Muscle of arm (tissue), 14 donors: ENCODE measurements around the gene ATP5MK. TPM values are rescaled to one million over a fixed set of nuclear protein-coding genes. Genes with fewer than 3 reads are reported as not detected.
A peak's percentile ranks its signal among the peaks of the same experiment; 100 is the strongest.
"Not testable (repeated sequence)": the region's sequence is repeated elsewhere in the genome, so short reads cannot be mapped to it uniquely, and the experiment has no call there.

Source experiments
- DNase-seq: peaks from one replicate; pipeline ENCODE4 v3.0.0-alpha.2; 2013
- long read RNA-seq, 11 donors: transcript quantifications; one replicate each; lab custom pipeline, GENCODE V29; 2026
- polyA plus RNA-seq, 12 donors: library from polyadenylated mRNA; unstranded; fragments of 120-200 nt; gene quantifications; one replicate each; pipeline ENCODE4 v1.2.1, GENCODE V29; 2013; ENCODE audit not compliant: insufficient read length in 12 of 12

ATP5MK gene
- 100 to 1,000 TPM in 11 of 12 donors, not detected in 1; 168 to 300 (median 270) TPM for polyA plus RNA-seq
- long read RNA-seq, donor 1, transcript ATP5MD-201 (4 exons, 364 nt): major isoform, 280 of 316 reads
- long read RNA-seq, donor 1, transcript ATP5MD-204 (5 exons, 626 nt): minor isoform, 9 of 316 reads
- long read RNA-seq, donor 1, partial matches to known transcripts: 27 of 316 reads
- long read RNA-seq, donor 1, other reads (novel, unspliced or antisense): 0 of 316 reads
- long read RNA-seq, donor 2, transcript ATP5MD-204 (5 exons, 626 nt): minor isoform, 5 of 385 reads
- long read RNA-seq, donor 2, transcript ATP5MD-202 (5 exons, 560 nt): minor isoform, 6 of 385 reads
- long read RNA-seq, donor 2, transcript ATP5MD-201 (4 exons, 364 nt): major isoform, 325 of 385 reads
- long read RNA-seq, donor 2, partial matches to known transcripts: 31 of 385 reads
- long read RNA-seq, donor 2, other reads (novel, unspliced or antisense): 14 of 385 reads
- long read RNA-seq, donor 3, transcript ATP5MD-201 (4 exons, 364 nt): major isoform, 143 of 159 reads
- long read RNA-seq, donor 3, partial matches to known transcripts: 13 of 159 reads
- long read RNA-seq, donor 3, other reads (novel, unspliced or antisense): 0 of 159 reads
- long read RNA-seq, donor 4, transcript ATP5MD-201 (4 exons, 364 nt): major isoform, 115 of 125 reads
- long read RNA-seq, donor 4, partial matches to known transcripts: 9 of 125 reads
- long read RNA-seq, donor 4, other reads (novel, unspliced or antisense): 0 of 125 reads
- long read RNA-seq, donor 5: 0 reads
- long read RNA-seq, donor 6, transcript ATP5MD-201 (4 exons, 364 nt): major isoform, 164 of 177 reads
- long read RNA-seq, donor 6, partial matches to known transcripts: 9 of 177 reads
- long read RNA-seq, donor 6, other reads (novel, unspliced or antisense): 0 of 177 reads
- long read RNA-seq, donor 7, transcript ATP5MD-201 (4 exons, 364 nt): major isoform, 146 of 171 reads
- long read RNA-seq, donor 7, partial matches to known transcripts: 19 of 171 reads
- long read RNA-seq, donor 7, other reads (novel, unspliced or antisense): 0 of 171 reads
- long read RNA-seq, donor 8, transcript ATP5MD-201 (4 exons, 364 nt): major isoform, 330 of 392 reads
- long read RNA-seq, donor 8, transcript ATP5MD-204 (5 exons, 626 nt): minor isoform, 8 of 392 reads
- long read RNA-seq, donor 8, partial matches to known transcripts: 45 of 392 reads
- long read RNA-seq, donor 8, other reads (novel, unspliced or antisense): 6 of 392 reads
- long read RNA-seq, donor 9, transcript ATP5MD-201 (4 exons, 364 nt): major isoform, 186 of 225 reads
- long read RNA-seq, donor 9, partial matches to known transcripts: 31 of 225 reads
- long read RNA-seq, donor 9, other reads (novel, unspliced or antisense): 0 of 225 reads
- long read RNA-seq, donor 10, transcript ATP5MD-201 (4 exons, 364 nt): major isoform, 255 of 283 reads
- long read RNA-seq, donor 10, transcript ATP5MD-204 (5 exons, 626 nt): minor isoform, 12 of 283 reads
- long read RNA-seq, donor 10, partial matches to known transcripts: 11 of 283 reads
- long read RNA-seq, donor 10, other reads (novel, unspliced or antisense): 5 of 283 reads
- long read RNA-seq, donor 11, transcript ATP5MD-204 (5 exons, 626 nt): minor isoform, 9 of 362 reads
- long read RNA-seq, donor 11, transcript ATP5MD-201 (4 exons, 364 nt): major isoform, 308 of 362 reads
- long read RNA-seq, donor 11, partial matches to known transcripts: 34 of 362 reads
- long read RNA-seq, donor 11, other reads (novel, unspliced or antisense): 10 of 362 reads

DNA sequence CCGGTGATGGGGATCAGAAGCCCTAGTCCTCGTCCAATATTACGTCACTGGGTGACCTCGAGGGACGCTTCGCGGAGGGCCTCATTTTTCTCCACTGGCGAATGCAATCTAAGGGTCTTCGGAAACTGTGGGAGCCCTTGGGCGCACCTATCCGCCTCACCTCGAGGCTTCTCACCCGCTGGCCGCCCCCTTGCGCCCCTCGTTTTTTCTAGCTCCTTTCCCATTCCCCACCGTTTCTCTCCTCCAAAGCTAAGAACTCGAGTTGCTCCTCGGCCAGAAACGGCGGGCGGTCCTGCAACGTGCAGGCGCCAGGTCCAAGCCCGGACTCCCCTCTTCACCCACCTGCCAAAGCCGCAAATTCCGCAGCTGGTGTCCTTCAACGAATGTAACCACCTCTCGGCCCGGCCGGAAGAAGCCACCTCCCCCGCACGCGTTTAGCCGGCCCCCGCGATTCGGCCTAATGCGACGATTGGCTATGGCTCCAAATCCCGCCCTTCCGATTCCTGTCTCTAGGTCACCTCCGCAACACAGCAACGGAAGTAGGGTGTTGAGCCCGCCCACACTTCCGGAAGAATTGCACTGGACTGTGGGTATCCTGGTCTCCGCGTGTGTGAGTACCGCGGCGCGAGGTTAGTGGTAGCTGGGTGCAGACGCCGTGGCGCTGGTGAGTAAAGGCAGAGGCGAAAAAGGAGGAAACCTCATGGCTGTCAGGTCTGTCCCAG is at the start of gene ATP5MK, which contains the start of gene PDCD11:
Gene ATP5MK, minus strand, starts transcription at position 409 of the 722 bp plus-strand sequence. CDS start 4,018 bp downstream, outside the sequence.
Gene PDCD11, plus strand, starts transcription at position 560 of the 722 bp plus-strand sequence. CDS start 1,801 bp downstream, outside the sequence.
- DNase-seq: peak; percentile 99

GRCh38 chr10:103445366-103445765 is 49.1 kb upstream of the ATP5MK start:
- no peak for DNase-seq

- no peak for DNase-seq
Observed at GRCh38 chr10:103444478-103444877, 48.2 kb upstream of the ATP5MK start.

GRCh38 chr10:103443475-103444185 is 47.4 kb upstream of the ATP5MK start:
- DNase-seq: no peak

DNA sequence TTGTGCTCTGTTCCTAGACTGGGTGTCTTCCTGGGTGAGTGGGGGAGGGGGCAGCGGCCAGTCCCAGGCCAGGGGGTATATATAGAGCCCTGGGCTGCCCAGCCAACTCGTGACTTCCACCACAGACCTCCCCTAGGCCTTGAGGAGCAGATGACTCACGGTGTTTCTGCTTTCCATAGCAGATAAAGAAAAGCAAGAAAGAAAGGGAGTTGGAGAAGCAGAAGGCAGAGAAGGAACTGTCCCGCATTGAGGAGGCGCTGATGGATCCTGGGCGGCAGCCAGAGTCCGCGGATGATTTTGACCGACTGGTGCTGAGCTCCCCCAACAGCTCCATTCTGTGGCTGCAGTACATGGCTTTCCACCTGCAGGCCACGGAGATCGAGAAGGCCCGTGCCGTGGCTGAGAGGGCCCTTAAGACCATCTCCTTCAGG is 45.8 kb upstream of the ATP5MK start:
- peak; percentile 25 for DNase-seq

- no peak for DNase-seq
Observed at GRCh38 chr10:103441611-103442010, 45.3 kb upstream of the ATP5MK start.

GRCh38 chr10:103441206-103441605 is 44.9 kb upstream of the ATP5MK start:
- no peak for DNase-seq

GRCh38 chr10:103440416-103440815 is 44.1 kb upstream of the ATP5MK start:
- no peak for DNase-seq

GRCh38 chr10:103439776-103440175 is 43.5 kb upstream of the ATP5MK start:
- no peak for DNase-seq

GRCh38 chr10:103433858-103434257 is 37.6 kb upstream of the ATP5MK start:
- DNase-seq: no peak

GRCh38 chr10:103431902-103432301 is 35.6 kb upstream of the ATP5MK start:
- no peak for DNase-seq

DNA sequence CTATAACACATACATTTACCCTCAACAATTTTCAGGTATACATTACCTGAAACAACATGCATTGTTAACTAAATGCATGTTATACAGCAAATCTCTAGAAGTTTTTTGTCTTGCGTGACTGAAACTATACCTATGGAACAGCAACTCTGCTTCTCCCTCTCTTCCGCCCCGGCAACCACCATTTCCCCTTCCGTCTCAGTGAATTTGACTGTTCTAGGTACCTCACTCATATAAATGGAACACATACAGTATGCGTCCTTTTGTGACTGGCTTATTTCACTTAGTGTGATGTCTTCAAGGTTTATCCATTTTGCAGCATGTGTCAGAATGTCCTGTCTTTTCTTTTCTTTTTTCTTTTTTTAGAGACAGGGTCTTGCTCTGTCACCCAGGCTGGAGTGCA is 33.4 kb upstream of the ATP5MK start:
- no peak for DNase-seq

DNA sequence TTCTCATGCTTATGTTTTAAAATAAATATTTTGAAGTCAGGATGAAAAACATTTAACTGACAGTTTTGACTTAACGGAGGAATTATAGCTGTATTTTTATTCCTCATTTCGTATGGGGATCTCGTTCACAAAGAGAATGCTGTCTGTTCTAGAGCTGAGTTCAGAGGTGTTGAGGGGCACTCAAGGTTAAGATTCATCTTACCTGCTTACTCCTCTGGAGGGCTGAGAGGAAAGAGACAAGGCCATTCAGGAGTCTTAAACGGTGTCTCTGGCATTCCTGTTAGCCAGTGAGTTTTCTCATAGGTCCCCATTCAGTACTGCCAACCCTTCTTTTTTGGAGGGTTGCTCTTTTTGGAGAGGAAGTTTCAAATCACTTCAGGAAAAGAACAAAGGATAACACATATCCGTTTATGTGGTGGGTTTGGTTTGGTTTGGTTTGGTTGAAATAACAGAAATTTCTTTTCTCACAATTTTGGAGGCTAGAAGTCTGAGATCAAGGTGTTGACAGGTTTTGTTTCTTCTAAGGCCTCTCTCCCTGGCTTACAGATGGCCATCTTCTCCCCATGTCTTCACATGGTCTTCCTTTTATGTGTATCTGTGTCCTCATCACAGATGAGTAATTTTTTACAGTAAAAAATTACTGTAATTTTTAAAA is 32.8 kb upstream of the ATP5MK start:
- no peak for DNase-seq

- DNase-seq: no peak
Observed at GRCh38 chr10:103427866-103428265, 31.6 kb upstream of the ATP5MK start.

GRCh38 chr10:103423748-103424147 is 27.5 kb upstream of the ATP5MK start:
- no peak for DNase-seq

DNA sequence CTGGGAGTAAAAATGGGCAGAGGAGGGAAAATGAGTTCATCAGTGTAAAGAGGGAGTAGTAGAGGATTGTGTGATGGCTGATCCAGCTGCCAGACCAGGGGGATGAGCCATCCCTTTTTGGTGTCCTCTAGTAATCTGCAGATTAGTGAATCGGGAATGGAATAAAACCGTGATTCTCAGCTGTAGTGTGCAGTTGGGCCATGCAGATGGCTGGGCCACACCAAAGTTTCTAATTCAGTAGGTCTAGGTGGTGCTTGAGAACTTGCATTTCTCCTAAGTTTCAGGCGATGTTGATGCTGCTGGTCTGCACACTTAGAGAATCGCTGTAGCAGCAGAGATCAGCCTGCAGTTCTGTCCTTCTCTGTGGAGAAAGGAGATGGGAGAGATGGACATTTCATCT is 22.8 kb upstream of the ATP5MK start:
- no peak for DNase-seq

DNA sequence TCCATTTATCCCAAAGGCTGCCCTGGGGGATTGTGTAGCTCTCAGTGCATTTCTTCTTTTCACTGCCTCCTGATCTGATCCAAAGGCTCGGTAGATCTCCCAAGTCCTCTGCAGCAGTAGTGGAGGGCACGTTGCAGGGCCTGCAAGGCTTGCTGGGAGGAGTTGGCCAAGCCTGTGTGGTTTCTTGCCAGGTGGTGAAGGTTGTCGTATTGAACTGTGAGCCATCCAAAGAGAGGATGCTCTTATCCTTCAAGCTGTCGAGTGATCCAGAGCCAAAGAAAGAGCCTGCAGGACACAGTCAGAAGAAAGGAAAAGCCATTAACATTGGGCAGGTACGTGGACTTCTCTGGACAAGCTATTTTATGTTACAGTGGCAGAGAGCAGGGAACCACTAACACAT is 21.3 kb upstream of the ATP5MK start:
- no peak for DNase-seq

DNA sequence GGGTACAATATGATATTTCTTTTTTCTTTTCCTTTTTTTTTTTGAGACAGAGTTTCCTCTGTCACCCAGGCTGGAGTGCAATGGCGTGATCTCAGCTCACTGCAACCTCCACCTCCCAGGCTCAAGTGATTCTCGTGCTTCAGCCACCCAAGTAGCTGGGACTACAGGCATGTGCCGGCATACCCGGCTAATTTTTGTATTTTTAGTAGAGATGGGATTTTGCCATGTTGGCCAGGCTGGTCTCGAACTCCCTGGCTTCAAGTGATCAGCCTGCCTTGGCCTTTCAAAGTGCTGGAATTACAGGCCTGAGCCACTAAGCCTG is 20.8 kb upstream of the ATP5MK start:
- not testable (repeated sequence) for DNase-seq
